GM13976 (cell line): ENCODE measurements around the gene MED13L.

ENCODE experiments used
- DNase-seq: peaks from one replicate; pipeline ENCODE4 v3.0.0; 2012; ENCODE audit warnings: low spot score
- CTCF ChIP-seq: IDR thresholded peaks from 2 replicates; pipeline ENCODE4 v1.5.1; 2012; ENCODE audit warnings: borderline replicate concordance, mild to moderate bottlenecking; ENCODE audit not compliant: insufficient read depth; ENCODE audit errors: extremely low read depth, missing control alignments, control extremely low read depth
- in situ Hi-C: fragments of 300-500 bp; cut with MboI; formaldehyde crosslinking; loops from one replicate; pipeline ENCODE4 v1.12.0; 2022; ENCODE audit warnings: low sequenced_read_pairs, mixed read lengths, inconsistent platforms; ENCODE audit not compliant: unreplicated experiment

MED13L gene

GRCh38 chr12:116263844-116264243 is 13.6 kb downstream of the MED13L start:
- TF ChIP-seq CTCF = no peak
- in situ Hi-C loops = no loop called here
- no peak for DNase-seq

GRCh38 chr12:116263431-116263830 is 14.1 kb downstream of the MED13L start:
- no peak for TF ChIP-seq CTCF
- in situ Hi-C loops = no loop called here
- DNase-seq = no peak

GRCh38 chr12:116262741-116263140 is 14.8 kb downstream of the MED13L start:
- in situ Hi-C loops = no loop called here
- TF ChIP-seq CTCF = no peak
- DNase-seq = no peak

GRCh38 chr12:116261525-116262100 is 15.9 kb downstream of the MED13L start:
- TF ChIP-seq CTCF = no peak
- DNase-seq = no peak
- in situ Hi-C loops = no loop called here

- in situ Hi-C loops = no loop called here
- TF ChIP-seq CTCF = no peak
- no peak for DNase-seq
Observed at GRCh38 chr12:116259800-116260577, 17.5 kb downstream of the MED13L start.

- in situ Hi-C loops = no loop called here
- no peak for TF ChIP-seq CTCF
- DNase-seq = no peak
Observed at GRCh38 chr12:116257826-116258225, 19.7 kb downstream of the MED13L start.
